ENCODE data around the gene ANGPT4. TPM values are rescaled to one million over a fixed set of nuclear protein-coding genes. Genes with fewer than 3 reads are reported as not detected.
A peak's percentile ranks its signal among the peaks of the same experiment; 100 is the strongest.

Gene ANGPT4
- total and polyA plus RNA-seq, 4 experiments from 2014 or later, result not detected

DNA sequence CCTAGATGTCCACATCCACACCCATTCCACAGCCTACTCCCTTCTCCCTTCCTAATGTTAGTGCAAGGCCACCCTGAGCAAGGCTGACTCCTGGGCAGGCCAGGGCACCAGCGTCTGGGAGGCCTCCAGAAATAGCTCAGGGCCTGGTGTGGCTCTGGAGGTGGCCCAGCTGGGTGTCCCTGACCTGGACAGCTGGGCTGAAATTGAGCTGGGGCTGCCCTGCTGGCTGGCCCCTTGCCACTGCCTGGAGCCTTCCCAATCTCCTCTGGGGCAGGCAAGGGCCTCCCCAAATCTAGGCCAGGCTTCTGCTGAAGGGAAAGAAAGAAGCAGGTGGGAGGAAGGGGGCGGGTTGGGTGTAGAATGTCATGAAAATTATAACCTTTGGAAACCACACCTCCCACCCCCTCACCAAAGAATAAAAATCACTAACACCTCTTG, 80.5 kb downstream of the ANGPT4 start:
- peak overlapping the region; percentile 18 to 86 (median 69) for H3K4me3 Mint-ChIP-seq
- H3K27ac ChIP-seq (ENCODE audit: low read depth, low read length), result peak overlapping the region; percentile 34
- POLR2A ChIA-PET (ENCODE audit: partially characterized antibody), result interaction anchor here (4.9 kb wide), 1 partner anchor 10 kb away, joined by 130 read pairs; no protein-coding TSS in a partner anchor
- H3K36me3 ChIP-seq (ENCODE audit: insufficient read depth, low read length), result no peaks in the 10 kb centered on the region
- intact Hi-C loops (cut with micrococcal nuclease), result no loop called here
- H3K4me1 ChIP-seq (ENCODE audit: insufficient read depth, low read length), result peaks cover 41% of the 10 kb centered on the region
- CTCF ChIA-PET (ENCODE audit: partially characterized antibody), result interaction anchor here (1.4 to 2.6 kb wide), 2 partner anchors 11 to 120 kb away, joined by 5 to 8 read pairs; no protein-coding TSS in a partner anchor
- H3K27ac Mint-ChIP-seq, result peak overlapping the region; percentile 48 to 95 (median 83)
- H3K9me3 ChIP-seq (ENCODE audit: control insufficient read depth in 1 of 2, low read length in 2 of 2), result no peaks in the 10 kb centered on the region
- peaks cover 4 to 8% of the 10 kb centered on the region in 2 donors for H3K36me3 Mint-ChIP-seq
- H3K27me3 Mint-ChIP-seq, result no peaks in the 10 kb centered on the region
- no peaks in the 10 kb centered on the region for H3K9me3 Mint-ChIP-seq
- no peak for DNase-seq
- H3K4me3 ChIP-seq (ENCODE audit: low read length in 2 of 2), result peak overlapping the region in 1 of 2 donors; percentile 24
- no peaks in the 10 kb centered on the region for H3K27me3 ChIP-seq (ENCODE audit: insufficient read depth, low read length)
- H3K4me1 Mint-ChIP-seq, result peaks cover 31 to 69% (median 44%) of the 10 kb centered on the region in 4 donors

DNA sequence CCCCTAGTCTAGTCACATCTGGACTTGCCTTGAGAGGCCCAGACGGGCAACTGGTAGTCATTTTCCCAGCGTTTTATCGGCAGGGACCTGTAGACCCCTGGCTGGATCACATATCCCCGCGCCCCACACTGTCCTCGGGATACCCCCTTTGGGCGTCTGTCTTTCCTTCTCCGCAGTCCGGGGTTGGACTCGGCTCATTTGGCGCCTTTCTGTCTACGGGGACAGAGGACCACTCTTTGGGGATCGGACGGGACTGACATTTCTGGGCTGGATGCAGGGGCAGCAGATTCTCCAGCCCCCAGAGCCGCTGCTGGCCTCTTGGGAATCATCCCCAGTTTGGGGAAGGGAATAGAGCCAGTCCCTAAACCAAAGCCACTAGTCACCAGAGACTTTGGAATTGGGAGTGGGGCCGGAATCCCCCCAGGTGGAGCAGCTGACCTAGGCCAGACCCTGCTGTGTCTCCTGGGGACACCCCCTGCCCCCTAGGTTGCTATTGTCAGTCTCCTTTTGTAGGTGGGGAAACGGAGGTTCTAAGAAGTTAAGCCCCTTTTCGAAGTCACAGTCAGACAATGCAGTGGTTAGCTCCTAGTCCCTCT, 81.9 kb downstream of the ANGPT4 start:
- Histone ChIP-seq H3K36me3 (ENCODE audit: insufficient read depth, low read length) (no peaks in the 10 kb centered on the region), H3K4me3 (ENCODE audit: low read length in 2 of 2) (peak overlapping the region; percentile 81 to 83), H3K4me1 (ENCODE audit: insufficient read depth, low read length) (peaks cover 39% of the 10 kb centered on the region), H3K27ac (ENCODE audit: low read depth, low read length) (peak overlapping the region; percentile 96), H3K9me3 (ENCODE audit: control insufficient read depth in 1 of 2, low read length in 2 of 2) (no peaks in the 10 kb centered on the region), H3K27me3 (ENCODE audit: insufficient read depth, low read length) (no peaks in the 10 kb centered on the region)
- ChIA-PET CTCF (ENCODE audit: partially characterized antibody) (interaction anchor here (1.3 to 2.9 kb wide), 6 partner anchors 9 to 275 kb away, joined by 3 to 20 read pairs (median 12); no protein-coding TSS in a partner anchor), POLR2A (ENCODE audit: partially characterized antibody) (interaction anchor here (1.1 to 4.9 kb wide), 3 partner anchors 8 to 558 kb away, joined by 3 to 130 read pairs (median 3); partner anchors contain the start of gene FKBP1A)
- Mint-ChIP-seq H3K27ac (peak overlapping the region; percentile 82 to 96 (median 94)), H3K36me3 (peaks cover 4 to 8% of the 10 kb centered on the region in 2 donors), H3K27me3 (no peaks in the 10 kb centered on the region), H3K9me3 (no peaks in the 10 kb centered on the region), H3K4me3 (peak overlapping the region; percentile 85 to 96 (median 91)), H3K4me1 (peaks cover 31 to 58% (median 41%) of the 10 kb centered on the region in 4 donors)
- intact Hi-C loops (cut with micrococcal nuclease), result loop anchor here (5.0 kb wide), 1 partner anchor 292 kb away; the partner anchor contains the start of gene CSNK2A1
- peak in 1 of 5 donors; percentile 22 for DNase-seq

DNA sequence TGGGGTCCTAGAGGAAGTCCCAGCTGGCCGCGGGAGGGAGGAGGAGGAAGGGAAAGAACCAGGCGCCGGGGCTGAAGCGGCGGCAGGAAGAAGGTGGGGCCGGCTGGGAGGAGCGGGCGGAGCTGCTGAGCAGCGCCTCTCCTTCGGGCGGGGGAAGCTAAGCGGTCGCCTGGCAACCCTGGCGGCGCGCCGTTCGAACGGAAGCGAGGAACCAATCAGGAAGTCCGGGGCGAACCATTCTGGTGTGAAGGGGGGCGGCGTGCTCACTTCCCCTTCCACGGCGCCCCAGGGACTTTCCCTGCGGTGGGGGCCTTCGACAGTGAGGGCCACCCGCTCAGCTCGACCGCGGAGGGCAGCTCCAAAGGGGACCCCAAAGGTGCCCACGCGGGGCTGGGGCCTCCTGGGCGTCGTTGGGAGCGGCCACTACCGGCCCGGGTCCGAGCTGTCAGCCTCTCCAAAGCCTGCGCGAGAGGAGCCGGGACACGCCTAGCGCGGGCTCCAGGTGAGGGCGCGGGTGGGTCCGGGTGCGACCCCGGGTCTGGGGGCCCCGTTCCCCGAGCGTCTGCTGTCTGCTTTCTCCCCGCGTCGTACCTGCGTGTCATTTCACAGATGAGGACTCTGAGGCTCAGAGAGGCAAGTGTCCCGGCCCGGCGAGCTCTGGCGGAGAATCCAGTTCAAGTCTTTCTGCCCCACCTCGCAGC, 82.5 kb downstream of the ANGPT4 start, which contains the start of gene FAM110A:
FAM110A (plus strand) TSS at position 266 of the 701 bp plus-strand sequence. CDS start 11,090 bp downstream, outside the sequence.
- ChIA-PET CTCF (ENCODE audit: partially characterized antibody) (interaction anchor here (0.6 to 2.9 kb wide), 13 partner anchors 8 to 1269 kb away, joined by 3 to 20 read pairs (median 7); partner anchors contain the start of gene NSFL1C), POLR2A (ENCODE audit: partially characterized antibody) (interaction anchor here (0.9 to 4.9 kb wide), 5 partner anchors 8 to 559 kb away, joined by 3 to 130 read pairs (median 4); partner anchors contain the start of genes CSNK2A1 and FKBP1A)
- H3K9me3 Mint-ChIP-seq, result no peaks in the 10 kb centered on the region
- no peaks in the 10 kb centered on the region for H3K27me3 Mint-ChIP-seq
- H3K4me1 ChIP-seq (ENCODE audit: insufficient read depth, low read length), result peaks cover 39% of the 10 kb centered on the region
- H3K27ac ChIP-seq (ENCODE audit: low read depth, low read length), result peak within 1 kb of the TSS; percentile 96
- peak within 1 kb of the TSS; percentile 85 to 96 (median 91) for H3K4me3 Mint-ChIP-seq
- peak within 1 kb of the TSS; percentile 81 to 83 for H3K4me3 ChIP-seq (ENCODE audit: low read length in 2 of 2)
- peak; percentile 95 to 97 (median 95) for DNase-seq
- intact Hi-C loops (cut with micrococcal nuclease), result loop anchor here (1.0 to 5.0 kb wide), 3 partner anchors 11 to 291 kb away; partner anchors contain the start of genes CSNK2A1 and PSMF1
- peaks cover 4 to 8% of the 10 kb centered on the region in 2 donors for H3K36me3 Mint-ChIP-seq
- peaks cover 31 to 53% (median 38%) of the 10 kb centered on the region in 4 donors for H3K4me1 Mint-ChIP-seq
- H3K9me3 ChIP-seq (ENCODE audit: control insufficient read depth in 1 of 2, low read length in 2 of 2), result no peaks in the 10 kb centered on the region
- H3K27me3 ChIP-seq (ENCODE audit: insufficient read depth, low read length), result no peaks in the 10 kb centered on the region
- peak within 1 kb of the TSS; percentile 82 to 96 (median 95) for H3K27ac Mint-ChIP-seq
- H3K36me3 ChIP-seq (ENCODE audit: insufficient read depth, low read length), result no peaks in the 10 kb centered on the region

DNA sequence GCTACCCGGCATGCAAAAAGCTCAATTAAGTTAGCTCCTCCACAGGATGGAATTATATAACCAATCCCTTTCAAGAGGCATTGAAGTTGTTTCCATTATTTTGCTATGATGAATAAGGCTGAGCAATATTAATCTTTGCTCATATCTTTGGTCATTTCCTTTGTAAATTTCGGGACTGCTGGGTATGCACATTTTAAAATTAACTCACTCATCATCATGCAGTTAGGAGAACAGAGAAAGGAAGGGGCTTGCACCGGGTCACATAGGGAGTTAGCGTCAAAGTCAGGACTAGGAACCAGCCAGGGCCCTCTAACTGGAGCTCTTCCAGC, 83.0 kb downstream of the ANGPT4 start:
- peak overlapping the region; percentile 96 for H3K27ac ChIP-seq (ENCODE audit: low read depth, low read length)
- no peaks in the 10 kb centered on the region for H3K27me3 ChIP-seq (ENCODE audit: insufficient read depth, low read length)
- no peaks in the 10 kb centered on the region for H3K27me3 Mint-ChIP-seq
- intact Hi-C loops (cut with micrococcal nuclease), result loop anchor here (1.0 to 5.0 kb wide), 3 partner anchors 11 to 291 kb away; partner anchors contain the start of genes CSNK2A1 and PSMF1
- peaks cover 39% of the 10 kb centered on the region for H3K4me1 ChIP-seq (ENCODE audit: insufficient read depth, low read length)
- no peaks in the 10 kb centered on the region for H3K9me3 Mint-ChIP-seq
- peaks cover 0 to 6% of the 10 kb centered on the region in 2 donors for H3K36me3 Mint-ChIP-seq
- H3K4me1 Mint-ChIP-seq, result peaks cover 27 to 48% (median 34%) of the 10 kb centered on the region in 4 donors
- ChIA-PET CTCF (ENCODE audit: partially characterized antibody) (interaction anchor here (0.6 to 2.9 kb wide), 12 partner anchors 8 to 1270 kb away, joined by 3 to 20 read pairs (median 6); partner anchors contain the start of gene NSFL1C), POLR2A (ENCODE audit: partially characterized antibody) (interaction anchor here (0.9 to 4.9 kb wide), 3 partner anchors 13 to 290 kb away, joined by 4 to 130 read pairs (median 5); partner anchors contain the start of gene CSNK2A1)
- no peaks in the 10 kb centered on the region for H3K9me3 ChIP-seq (ENCODE audit: control insufficient read depth in 1 of 2, low read length in 2 of 2)
- no peak for DNase-seq
- no peaks in the 10 kb centered on the region for H3K36me3 ChIP-seq (ENCODE audit: insufficient read depth, low read length)
- H3K4me3 ChIP-seq (ENCODE audit: low read length in 2 of 2), result peak overlapping the region in 1 of 2 donors; percentile 83
- peak overlapping the region; percentile 85 to 96 (median 91) for H3K4me3 Mint-ChIP-seq
- peak overlapping the region; percentile 73 to 96 (median 95) for H3K27ac Mint-ChIP-seq

GRCh38 chr20:831956-832355, 84.2 kb downstream of the ANGPT4 start:
- CTCF ChIA-PET (ENCODE audit: partially characterized antibody), result interaction anchor here (1.8 to 2.9 kb wide), 4 partner anchors 12 to 124 kb away, joined by 4 to 20 read pairs (median 16); no protein-coding TSS in a partner anchor
- H3K27me3 ChIP-seq (ENCODE audit: insufficient read depth, low read length), result no peaks in the 10 kb centered on the region
- H3K9me3 ChIP-seq (ENCODE audit: control insufficient read depth in 1 of 2, low read length in 2 of 2), result no peaks in the 10 kb centered on the region
- Mint-ChIP-seq H3K36me3 (peaks cover 0 to 2% of the 10 kb centered on the region in 2 donors), H3K4me1 (peaks cover 22 to 38% (median 28%) of the 10 kb centered on the region in 4 donors), H3K27ac (peak overlapping the region in 1 of 7 donors; percentile 21), H3K27me3 (no peaks in the 10 kb centered on the region), H3K4me3 (no peak overlapping the region), H3K9me3 (no peaks in the 10 kb centered on the region)
- intact Hi-C loops (cut with micrococcal nuclease), result loop anchor here (5.0 kb wide), 1 partner anchor 290 kb away; the partner anchor contains the start of gene CSNK2A1
- no peak overlapping the region for H3K4me3 ChIP-seq (ENCODE audit: low read length in 2 of 2)
- H3K27ac ChIP-seq (ENCODE audit: low read depth, low read length), result no peak overlapping the region
- H3K4me1 ChIP-seq (ENCODE audit: insufficient read depth, low read length), result peaks cover 27% of the 10 kb centered on the region
- no peaks in the 10 kb centered on the region for H3K36me3 ChIP-seq (ENCODE audit: insufficient read depth, low read length)
- peak in 1 of 5 donors; percentile 8 for DNase-seq
- POLR2A ChIA-PET (ENCODE audit: partially characterized antibody), result interaction anchor here (4.9 kb wide), 1 partner anchor 14 kb away, joined by 130 read pairs; no protein-coding TSS in a partner anchor

- Histone ChIP-seq H3K9me3 (ENCODE audit: control insufficient read depth in 1 of 2, low read length in 2 of 2) (no peaks in the 10 kb centered on the region), H3K36me3 (ENCODE audit: insufficient read depth, low read length) (no peaks in the 10 kb centered on the region), H3K4me1 (ENCODE audit: insufficient read depth, low read length) (peaks cover 21% of the 10 kb centered on the region), H3K27ac (ENCODE audit: low read depth, low read length) (no peak overlapping the region), H3K4me3 (ENCODE audit: low read length in 2 of 2) (no peak overlapping the region), H3K27me3 (ENCODE audit: insufficient read depth, low read length) (no peaks in the 10 kb centered on the region)
- peaks cover 0 to 2% of the 10 kb centered on the region in 2 donors for H3K36me3 Mint-ChIP-seq
- no peaks in the 10 kb centered on the region for H3K9me3 Mint-ChIP-seq
- ChIA-PET CTCF (ENCODE audit: partially characterized antibody) (interaction anchor here (2.4 kb wide), 1 partner anchor 125 kb away, joined by 15 read pairs; no protein-coding TSS in a partner anchor), POLR2A (ENCODE audit: partially characterized antibody) (interaction anchor here (4.9 kb wide), 1 partner anchor 15 kb away, joined by 130 read pairs; no protein-coding TSS in a partner anchor)
- no peak for DNase-seq
- no peak overlapping the region for H3K4me3 Mint-ChIP-seq
- H3K4me1 Mint-ChIP-seq, result peaks cover 17 to 31% (median 22%) of the 10 kb centered on the region in 4 donors
- intact Hi-C loops (cut with micrococcal nuclease), result loop anchor here (5.0 kb wide), 1 partner anchor 289 kb away; the partner anchor contains the start of gene CSNK2A1
- H3K27me3 Mint-ChIP-seq, result no peaks in the 10 kb centered on the region
- no peak overlapping the region for H3K27ac Mint-ChIP-seq
Measured at GRCh38 chr20:831251-831650, 84.9 kb downstream of the ANGPT4 start.
